SK-N-MC (cell line): Measurements from ENCODE around the gene ADGRF3.
"Not testable (repeated sequence)": the region's sequence is repeated elsewhere in the genome, so short reads cannot be mapped to it uniquely, and the experiment has no call there.

Source experiments
- DNase-seq: peaks from one replicate; pipeline ENCODE4 v3.0.0-alpha.2; 2011; ENCODE audit warnings: low read depth, low spot score
- H3K27ac ChIP-seq: fragments of 200-600 bp; sonication (generic); 2 replicates; pipeline ENCODE4 v1.5.1; 2016; ENCODE audit warnings: mixed run types
- H3K36me3 ChIP-seq: fragments of 200-600 bp; sonication (generic); 2 replicates; pipeline ENCODE4 v1.6.1; 2017; ENCODE audit warnings: antibody characterized with exemption, low read length, mixed read lengths; ENCODE audit not compliant: insufficient read depth
- H3K4me3 ChIP-seq: fragments of 200-600 bp; sonication (generic); 2 replicates; pipeline ENCODE4 v1.5.1; 2016
- H3K9ac ChIP-seq: fragments of 200-600 bp; sonication (generic); 2 replicates; pipeline ENCODE4 v1.8.0; 2017; ENCODE audit warnings: mixed run types, mixed read lengths; ENCODE audit not compliant: insufficient read length
- H3K9me3 ChIP-seq: fragments of 200-600 bp; sonication (generic); 2 replicates; pipeline ENCODE4 v1.6.1; 2017; ENCODE audit warnings: low read depth, mild to moderate bottlenecking, antibody characterized with exemption, low read length, moderate library complexity, mixed read lengths
- EZH2 ChIP-seq: fragments of 200-600 bp; sonication (generic); IDR thresholded peaks from one replicate; pipeline ENCODE4 v1.6.1; 2017; ENCODE audit warnings: antibody characterized with exemption
- FOXP2 ChIP-seq: optimal IDR thresholded peaks from 2 replicates; pipeline ENCODE3; 2011; ENCODE audit warnings: mild to moderate bottlenecking, moderate library complexity; ENCODE audit not compliant: insufficient read depth; ENCODE audit errors: extremely low read length, control extremely low read depth
- POLR2AphosphoS5 ChIP-seq: IDR thresholded peaks from 2 replicates; pipeline ENCODE4 v1.6.1; 2012; ENCODE audit warnings: mild to moderate bottlenecking, low read depth, low read length, borderline replicate concordance

Gene ADGRF3

GRCh38 chr2:26346454-26347053 lies at the start of gene ADGRF3:
TSS of gene ADGRF3 (minus strand) at chr2:26346789. CDS start at chr2:26346234, 555 bp downstream.
- Histone ChIP-seq H3K36me3 (peaks cover 3% of the 10 kb centered on the region; the same call in 1 of the 2 replicates), H3K27ac (peak within 1 kb of the TSS; percentile 83), H3K9me3 (no peaks in the 10 kb centered on the region), H3K9ac (peak within 1 kb of the TSS; percentile 95), H3K4me3 (peak within 1 kb of the TSS; percentile 98)
- TF ChIP-seq POLR2AphosphoS5 (no peak), EZH2 (no peak), FOXP2 (no peak)
- DNase-seq: no peak

- Histone ChIP-seq H3K4me3 (no peak overlapping the region), H3K36me3 (peaks cover 8% of the 10 kb centered on the region; the same call in 1 of the 2 replicates), H3K27ac (peak overlapping the region; percentile 52), H3K9me3 (no peaks in the 10 kb centered on the region), H3K9ac (no peak overlapping the region)
- DNase-seq: no peak
- TF ChIP-seq POLR2AphosphoS5 (no peak), EZH2 (no peak), FOXP2 (no peak)
These were observed 48.8 kb upstream of the ADGRF3 start for GRCh38 chr2:26395394-26395793.

GRCh38 chr2:26394694-26395093 lies 48.1 kb upstream of the ADGRF3 start:
- no peak overlapping the region for H3K9ac ChIP-seq
- H3K36me3 ChIP-seq: peaks cover 14% of the 10 kb centered on the region
- H3K27ac ChIP-seq: peak overlapping the region; percentile 21; the same call in 1 of the 2 replicates
- TF ChIP-seq EZH2: no peak
- TF ChIP-seq FOXP2: no peak
- TF ChIP-seq POLR2AphosphoS5: no peak
- H3K4me3 ChIP-seq: no peak overlapping the region
- DNase-seq: no peak
- no peaks in the 10 kb centered on the region for H3K9me3 ChIP-seq

GRCh38 chr2:26387189-26387588 lies 40.6 kb upstream of the ADGRF3 start:
- Histone ChIP-seq H3K36me3 (peaks cover 47% of the 10 kb centered on the region), H3K4me3 (peak overlapping the region; percentile 17; the same call in 1 of the 2 replicates), H3K9ac (no peak overlapping the region), H3K27ac (peak overlapping the region; percentile 71), H3K9me3 (no peaks in the 10 kb centered on the region)
- TF ChIP-seq POLR2AphosphoS5 (no peak), EZH2 (no peak), FOXP2 (no peak)
- no peak for DNase-seq

GRCh38 chr2:26384597-26384996 lies 38.0 kb upstream of the ADGRF3 start:
- no peak for TF ChIP-seq POLR2AphosphoS5
- no peak for TF ChIP-seq FOXP2
- TF ChIP-seq EZH2: no peak
- Histone ChIP-seq H3K36me3 (peaks cover 49% of the 10 kb centered on the region), H3K9ac (no peak overlapping the region), H3K27ac (peak overlapping the region; percentile 72), H3K4me3 (no peak overlapping the region), H3K9me3 (no peaks in the 10 kb centered on the region)
- no peak for DNase-seq

GRCh38 chr2:26384183-26384582 lies 37.6 kb upstream of the ADGRF3 start:
- no peak for DNase-seq
- Histone ChIP-seq H3K27ac (peak overlapping the region; percentile 72), H3K9ac (no peak overlapping the region), H3K4me3 (no peak overlapping the region), H3K36me3 (peaks cover 45% of the 10 kb centered on the region), H3K9me3 (no peaks in the 10 kb centered on the region)
- TF ChIP-seq FOXP2 (no peak), POLR2AphosphoS5 (no peak), EZH2 (no peak)

GRCh38 chr2:26382564-26382963 lies 36.0 kb upstream of the ADGRF3 start:
- Histone ChIP-seq H3K27ac (0 out of 2 replicates have a peak overlapping the region, but pooled peaks have one; percentile 52), H3K36me3 (peaks cover 43% of the 10 kb centered on the region), H3K4me3 (no peak overlapping the region)

GRCh38 chr2:26380281-26380680 lies 33.7 kb upstream of the ADGRF3 start:
- no peak for DNase-seq
- Histone ChIP-seq H3K4me3 (no peak overlapping the region), H3K36me3 (peaks cover 48% of the 10 kb centered on the region), H3K9me3 (no peaks in the 10 kb centered on the region), H3K9ac (no peak overlapping the region), H3K27ac (no peak overlapping the region)
- no peak for TF ChIP-seq EZH2

More at GRCh38 chr2:26382564-26382963, 36.0 kb upstream of the ADGRF3 start:
- Histone ChIP-seq H3K9me3 (no peaks in the 10 kb centered on the region), H3K9ac (no peak overlapping the region)
- no peak for TF ChIP-seq FOXP2
- TF ChIP-seq EZH2: no peak
- no peak for TF ChIP-seq POLR2AphosphoS5
- DNase-seq: no peak

- Histone ChIP-seq H3K27ac (no peak overlapping the region), H3K9me3 (no peaks in the 10 kb centered on the region), H3K36me3 (peaks cover 70% of the 10 kb centered on the region), H3K9ac (no peak overlapping the region), H3K4me3 (no peak overlapping the region)
- TF ChIP-seq EZH2 (no peak), POLR2AphosphoS5 (no peak), FOXP2 (no peak)
- no peak for DNase-seq
These were observed 30.2 kb upstream of the ADGRF3 start for GRCh38 chr2:26376799-26377198.

- not testable (repeated sequence) for H3K4me3 ChIP-seq, H3K9ac ChIP-seq, H3K9me3 ChIP-seq, DNase-seq, H3K27ac ChIP-seq
- H3K36me3 ChIP-seq: peaks cover 54% of the 10 kb centered on the region
These were observed 24.3 kb upstream of the ADGRF3 start for GRCh38 chr2:26370909-26371308.

- H3K9me3 ChIP-seq, H3K9ac ChIP-seq, H3K4me3 ChIP-seq, H3K27ac ChIP-seq, DNase-seq: not testable (repeated sequence)
- H3K36me3 ChIP-seq: peaks cover 42% of the 10 kb centered on the region
These were observed 23.1 kb upstream of the ADGRF3 start for GRCh38 chr2:26369664-26370063.
